HG03460 (cell line): ENCODE measurements around the gene EPHA2.

Experiments
- ATAC-seq: cut with Tn5 transposase; IDR thresholded peaks from one replicate; pipeline ENCODE4 v1.9.1; 2021; ENCODE audit not compliant: unreplicated experiment

The EPHA2 gene

GRCh38 chr1:16076031-16076864 lies 79.6 kb downstream of the EPHA2 start:
- ATAC-seq: no peak

GRCh38 chr1:16075337-16076030 lies 80.4 kb downstream of the EPHA2 start:
- no peak for ATAC-seq
